Transverse colon (tissue), 4 donors: ENCODE data around the gene ZNF391.

Experiments
- CTCF ChIP-seq, 5 experiments: fragments of 200-600 bp in 3 of 5; fragments of 450-650 bp in 2 of 5; sonication (generic) in 3 of 5; IDR thresholded peaks; 1 replicate in 2 of 5; 2 replicates in 3 of 5; pipeline ENCODE4 v1.5.1; 2016 to 2017; ENCODE audit warnings: antibody characterized with exemption in 5 of 5, inconsistent platforms in 3 of 5, mild to moderate bottlenecking in 2 of 5, moderate library complexity in 1 of 5
- EP300 ChIP-seq: sonication (generic); formaldehyde crosslinking; IDR thresholded peaks from one replicate; pipeline ENCODE4 v1.6.1; 2017; ENCODE audit warnings: antibody characterized with exemption, low read depth
- POLR2A ChIP-seq: fragments of 450-650 bp; IDR thresholded peaks from one replicate; pipeline ENCODE4 v1.6.1; 2016; ENCODE audit warnings: antibody characterized with exemption, mild to moderate bottlenecking, moderate library complexity
- POLR2AphosphoS5 ChIP-seq, 3 donors: sonication (generic); formaldehyde crosslinking; IDR thresholded peaks; one replicate each; pipeline ENCODE4 v1.6.1; 2016; ENCODE audit warnings: antibody characterized with exemption in 3 of 3

GRCh38 chr6:27448456-27448855 is 59.9 kb downstream of the ZNF391 start:
- TF ChIP-seq CTCF (IDR thresholded peaks at IDR 0.05) (no peak), EP300 (no peak), POLR2A (no peak), POLR2AphosphoS5 (IDR thresholded peaks at IDR 0.05) (no peak)
